Stimulated activated CD4-positive, alpha-beta T cell treated with anti-CD3 and anti-CD28 coated beads, Interleukin-12 subunit alpha, Interleukin-12 subunit beta, amount 100 ng/mL, for 48 hours (primary cell): ENCODE results near the gene STUM.

ENCODE experiments used
- DNase-seq, 3 donors: peaks; one replicate each; pipeline ENCODE4 v3.0.0-alpha.2; 2020; ENCODE audit warnings: low read depth in 2 of 3, low spot score in 1 of 3

Gene STUM

DNA sequence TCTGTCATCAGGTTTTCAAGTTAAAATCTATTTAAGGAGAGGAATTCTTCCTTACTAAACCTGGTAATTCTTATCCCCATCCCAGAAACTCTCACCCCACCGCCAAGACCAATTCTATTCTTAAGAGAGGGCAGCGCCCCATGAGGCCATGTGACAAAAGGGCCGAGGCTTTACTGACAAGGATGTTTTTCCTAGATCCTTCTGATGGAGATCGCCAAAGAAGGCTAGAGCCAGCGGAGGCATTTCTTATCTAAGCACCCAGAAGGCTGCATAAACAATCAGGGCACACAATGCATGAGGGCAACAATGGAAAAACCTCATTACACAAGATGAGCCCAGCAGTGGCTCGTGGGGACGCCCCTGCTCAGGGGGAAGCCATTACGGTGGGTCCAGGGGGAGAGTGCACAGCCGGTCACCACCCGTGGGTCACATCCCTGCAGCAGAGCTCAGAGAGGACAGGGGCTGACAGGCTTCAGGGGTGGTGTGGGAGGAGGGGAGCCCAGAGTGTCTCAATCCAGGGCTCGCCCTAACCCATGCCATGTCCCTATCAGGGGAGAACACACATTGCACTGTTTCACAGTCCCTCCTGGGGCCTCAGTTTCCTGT lies 101.8 kb downstream of the STUM start:
- DNase-seq = no peak

- DNase-seq = no peak
These were observed 102.6 kb downstream of the STUM start for GRCh38 chr1:226651041-226651731.

DNA sequence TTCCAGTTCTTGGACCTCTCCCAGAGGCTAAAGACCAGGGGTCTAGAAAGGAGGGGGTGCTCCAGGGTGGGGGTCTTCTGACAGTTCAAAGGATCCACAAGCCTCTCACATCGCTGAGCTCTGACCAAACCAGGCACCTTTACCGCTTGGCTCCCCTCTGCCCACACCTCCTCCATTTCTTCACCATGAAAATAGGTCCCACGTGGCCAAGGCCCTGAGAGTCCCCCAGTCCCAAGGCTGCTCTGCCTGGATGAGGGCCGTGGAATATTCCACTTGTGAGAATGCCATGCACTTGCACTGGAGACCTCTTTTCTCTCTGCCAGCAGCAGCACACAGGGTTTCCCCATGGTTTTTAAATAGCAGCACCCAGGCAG lies 103.2 kb downstream of the STUM start:
- DNase-seq = no peak

- DNase-seq = no peak
These were observed 104.0 kb downstream of the STUM start for GRCh38 chr1:226652613-226653012.

GRCh38 chr1:226653311-226653921 lies 104.9 kb downstream of the STUM start:
- DNase-seq = no peak

- no peak for DNase-seq
These were observed 105.6 kb downstream of the STUM start for GRCh38 chr1:226654046-226654667.

- no peak for DNase-seq
These were observed 106.1 kb downstream of the STUM start for GRCh38 chr1:226654668-226655055.

DNA sequence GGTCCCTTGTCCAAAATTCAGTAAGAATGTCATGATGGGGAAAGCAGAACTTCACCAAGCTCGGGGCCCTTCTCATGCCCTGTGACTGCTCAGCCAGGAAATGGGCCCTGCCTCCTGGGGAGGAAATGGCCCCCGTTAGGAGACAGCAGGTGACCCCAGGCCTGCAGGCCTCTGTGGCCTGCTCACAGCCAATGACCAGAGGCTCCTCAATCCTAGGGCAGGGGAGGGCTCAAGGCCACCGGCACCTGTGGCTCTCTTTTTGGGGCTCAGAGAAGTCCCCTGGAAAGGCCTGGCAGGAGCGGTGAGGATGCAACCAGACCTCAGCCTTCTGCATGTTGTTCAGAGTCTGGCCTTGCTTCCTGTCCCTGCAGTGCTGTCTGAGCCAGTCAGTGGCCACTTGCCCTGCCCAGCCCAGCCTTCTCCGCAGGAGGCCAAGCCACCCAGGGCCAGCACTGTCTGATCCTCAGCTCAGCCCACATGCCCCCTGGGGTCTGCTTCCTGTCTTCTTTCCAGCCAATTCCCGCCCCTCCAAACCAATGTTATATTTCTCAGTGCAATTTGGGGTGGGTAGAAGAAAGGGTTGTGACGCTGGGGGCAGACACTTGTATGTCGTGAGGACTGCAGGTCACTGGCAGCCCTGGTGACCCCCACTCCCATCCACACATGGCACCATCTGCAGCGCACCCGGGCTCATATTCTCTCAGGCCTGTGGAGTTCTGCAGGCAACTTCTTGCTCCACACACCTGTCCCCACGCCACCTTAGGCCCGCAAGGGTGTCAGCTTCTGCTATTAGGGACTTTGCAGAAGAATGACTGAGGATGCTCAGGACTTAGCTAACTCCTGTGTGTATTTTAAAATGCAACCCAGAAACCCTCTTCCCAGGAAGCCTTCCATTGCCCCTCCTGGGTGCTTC lies 106.9 kb downstream of the STUM start:
- DNase-seq = no peak

DNA sequence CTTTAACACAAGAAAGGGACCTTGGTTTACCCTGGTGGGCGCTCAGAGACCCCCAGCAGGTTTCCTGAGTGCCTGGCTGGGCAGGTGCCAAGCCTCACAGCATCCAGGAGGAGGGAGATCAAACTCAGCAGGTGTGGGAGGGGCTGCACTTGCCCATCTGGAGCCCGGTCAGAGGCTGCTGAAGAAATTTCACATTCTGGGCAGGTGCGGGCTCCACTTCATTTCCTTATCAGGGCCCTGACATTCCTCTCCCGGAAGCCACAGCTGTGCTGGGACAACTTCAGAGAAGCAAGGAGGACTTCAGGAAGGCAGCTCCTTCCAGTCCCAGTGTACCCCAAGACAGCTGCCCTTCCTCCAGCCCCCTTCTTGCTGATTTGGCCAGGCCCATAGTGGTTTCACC lies 107.6 kb downstream of the STUM start:
- no peak for DNase-seq

- DNase-seq = no peak
These were observed 108.2 kb downstream of the STUM start for GRCh38 chr1:226656601-226657277.

GRCh38 chr1:226657895-226658545 lies 109.5 kb downstream of the STUM start:
- no peak for DNase-seq

- DNase-seq = no peak
These were observed 110.1 kb downstream of the STUM start for GRCh38 chr1:226658546-226659125.
